Type B pancreatic cell (in vitro differentiated cells): ENCODE data around the gene MRPL11. TPM values are rescaled to one million over a fixed set of nuclear protein-coding genes. Genes with fewer than 3 reads are reported as not detected.

Experiments
- DNase-seq: peaks from one replicate; pipeline ENCODE4 v3.0.0; 2021; ENCODE audit warnings: mixed read lengths; ENCODE audit not compliant: unreplicated experiment; ENCODE audit errors: extremely low spot score
- H3K27ac Mint-ChIP-seq: 2 replicates; pipeline ENCODE4 v1.8.0; 2021; ENCODE audit warnings: mild to moderate bottlenecking, mixed read lengths
- H3K27me3 Mint-ChIP-seq: 2 replicates; pipeline ENCODE4 v1.8.0; 2021; ENCODE audit warnings: mixed read lengths
- H3K36me3 Mint-ChIP-seq: 2 replicates; pipeline ENCODE4 v1.8.0; 2021; ENCODE audit warnings: mixed read lengths
- H3K4me1 Mint-ChIP-seq: one replicate; pipeline ENCODE4 v1.8.0; 2021; ENCODE audit warnings: mixed read lengths; ENCODE audit not compliant: unreplicated experiment
- H3K4me3 Mint-ChIP-seq: 2 replicates; pipeline ENCODE4 v1.8.0; 2021; ENCODE audit warnings: mild to moderate bottlenecking, mixed read lengths
- H3K9me3 Mint-ChIP-seq: 2 replicates; pipeline ENCODE4 v1.8.0; 2021; ENCODE audit warnings: mixed read lengths
- CTCF ChIP-seq: fragments of 200-600 bp; sonication (generic); conservative IDR thresholded peaks from 2 replicates; pipeline ENCODE4 v1.5.0; 2021; ENCODE audit warnings: antibody characterized with exemption, mild to moderate bottlenecking
- total RNA-seq: library from RNA; stranded (reverse); gene quantifications from 2 replicates; pipeline ENCODE4 v1.2.1, GENCODE V29; 2021; ENCODE audit warnings: low replicate concordance

Gene MRPL11
- total RNA-seq, 1 donor from 2014 or later = 69.8 TPM

- TF ChIP-seq CTCF = peak; percentile 72
- Mint-ChIP-seq H3K9me3 (no peaks in the 10 kb centered on the region), H3K27ac (no peak overlapping the region), H3K4me1 (peaks cover 6% of the 10 kb centered on the region), H3K27me3 (peaks cover 16% of the 10 kb centered on the region), H3K4me3 (no peak overlapping the region), H3K36me3 (no peaks in the 10 kb centered on the region)
- DNase-seq = no peak
Measured at GRCh38 chr11:66388780-66389386, 49.8 kb downstream of the MRPL11 start.

- Mint-ChIP-seq H3K9me3 (no peaks in the 10 kb centered on the region), H3K4me1 (peaks cover 6% of the 10 kb centered on the region), H3K27ac (no peak overlapping the region), H3K27me3 (peaks cover 11% of the 10 kb centered on the region), H3K36me3 (no peaks in the 10 kb centered on the region), H3K4me3 (peak overlapping the region; percentile 50)
- peak; percentile 98 for TF ChIP-seq CTCF
- peak; percentile 88 for DNase-seq
Measured at GRCh38 chr11:66386171-66387069, 52.2 kb downstream of the MRPL11 start.

Other genes starting within 250 kb of the MRPL11 start
- gene KLC2, start 181.1 kb downstream of the MRPL11 start, total RNA-seq = 31.1 and 49.6 TPM in 2 replicates
- gene RAB1B, start 170.2 kb downstream of the MRPL11 start, total RNA-seq = 96.4 and 122 TPM in 2 replicates
- gene CNIH2, start 160.7 kb downstream of the MRPL11 start, total RNA-seq = 21.3 and 23.2 TPM in 2 replicates
- gene YIF1A, start 149.7 kb downstream of the MRPL11 start, total RNA-seq = 87.0 and 133 TPM in 2 replicates
- gene TMEM151A, start 147.0 kb downstream of the MRPL11 start, total RNA-seq = 2.1 and 2.6 TPM in 2 replicates
- 0.76 and 31.9 TPM in 2 replicates for gene CD248, start 121.8 kb downstream of the MRPL11 start, total RNA-seq
- 2.8 and 9.5 TPM in 2 replicates for gene RIN1, start 102.4 kb downstream of the MRPL11 start, total RNA-seq
- 35.1 and 42.4 TPM in 2 replicates for gene BRMS1, start 93.7 kb downstream of the MRPL11 start, total RNA-seq
- gene B4GAT1, start 91.2 kb downstream of the MRPL11 start, total RNA-seq = 16.0 and 31.9 TPM in 2 replicates
- gene SLC29A2, start 67.1 kb downstream of the MRPL11 start, total RNA-seq = 22.2 and 31.7 TPM in 2 replicates
- 0.14 and 0.77 TPM in 2 replicates for gene NPAS4, start 17.8 kb downstream of the MRPL11 start, total RNA-seq
- 17.9 and 25.0 TPM in 2 replicates for gene PELI3, start 28.1 kb upstream of the MRPL11 start, total RNA-seq
- 42.7 and 44.0 TPM in 2 replicates for gene DPP3, start 41.6 kb upstream of the MRPL11 start, total RNA-seq
- 43.1 and 71.8 TPM in 2 replicates for gene BBS1, start 71.8 kb upstream of the MRPL11 start, total RNA-seq
- gene ZDHHC24, start 107.2 kb upstream of the MRPL11 start, total RNA-seq = 8.7 and 12.7 TPM in 2 replicates
- 0.57 and 2.6 TPM in 2 replicates for gene ACTN3, start 108.1 kb upstream of the MRPL11 start, total RNA-seq
- 10.1 TPM in 1 of 2 replicates, not detected in the other for gene CTSF, start 129.8 kb upstream of the MRPL11 start, total RNA-seq
- 0.94 and 1.1 TPM in 2 replicates for gene CCDC87, start 154.2 kb upstream of the MRPL11 start, total RNA-seq
- gene CCS, start 154.3 kb upstream of the MRPL11 start, total RNA-seq = 40.9 and 58.0 TPM in 2 replicates
- 106 and 128 TPM in 2 replicates for gene RBM14, start 177.8 kb upstream of the MRPL11 start, total RNA-seq
- 191 and 228 TPM in 2 replicates for gene RBM4, start 199.9 kb upstream of the MRPL11 start, total RNA-seq
- 25.2 and 49.1 TPM in 2 replicates for gene RBM4B, start 239.0 kb upstream of the MRPL11 start, total RNA-seq